GM21737 (cell line): ENCODE measurements around the gene LGR6.
"Not testable (repeated sequence)": the region's sequence is repeated elsewhere in the genome, so short reads cannot be mapped to it uniquely, and the experiment has no call there.

ENCODE experiments used
- ATAC-seq: cut with Tn5 transposase; IDR thresholded peaks from one replicate; pipeline ENCODE4 v1.9.1; 2021; ENCODE audit warnings: mild to moderate bottlenecking, moderate library complexity; ENCODE audit not compliant: unreplicated experiment

The LGR6 gene, protein sequence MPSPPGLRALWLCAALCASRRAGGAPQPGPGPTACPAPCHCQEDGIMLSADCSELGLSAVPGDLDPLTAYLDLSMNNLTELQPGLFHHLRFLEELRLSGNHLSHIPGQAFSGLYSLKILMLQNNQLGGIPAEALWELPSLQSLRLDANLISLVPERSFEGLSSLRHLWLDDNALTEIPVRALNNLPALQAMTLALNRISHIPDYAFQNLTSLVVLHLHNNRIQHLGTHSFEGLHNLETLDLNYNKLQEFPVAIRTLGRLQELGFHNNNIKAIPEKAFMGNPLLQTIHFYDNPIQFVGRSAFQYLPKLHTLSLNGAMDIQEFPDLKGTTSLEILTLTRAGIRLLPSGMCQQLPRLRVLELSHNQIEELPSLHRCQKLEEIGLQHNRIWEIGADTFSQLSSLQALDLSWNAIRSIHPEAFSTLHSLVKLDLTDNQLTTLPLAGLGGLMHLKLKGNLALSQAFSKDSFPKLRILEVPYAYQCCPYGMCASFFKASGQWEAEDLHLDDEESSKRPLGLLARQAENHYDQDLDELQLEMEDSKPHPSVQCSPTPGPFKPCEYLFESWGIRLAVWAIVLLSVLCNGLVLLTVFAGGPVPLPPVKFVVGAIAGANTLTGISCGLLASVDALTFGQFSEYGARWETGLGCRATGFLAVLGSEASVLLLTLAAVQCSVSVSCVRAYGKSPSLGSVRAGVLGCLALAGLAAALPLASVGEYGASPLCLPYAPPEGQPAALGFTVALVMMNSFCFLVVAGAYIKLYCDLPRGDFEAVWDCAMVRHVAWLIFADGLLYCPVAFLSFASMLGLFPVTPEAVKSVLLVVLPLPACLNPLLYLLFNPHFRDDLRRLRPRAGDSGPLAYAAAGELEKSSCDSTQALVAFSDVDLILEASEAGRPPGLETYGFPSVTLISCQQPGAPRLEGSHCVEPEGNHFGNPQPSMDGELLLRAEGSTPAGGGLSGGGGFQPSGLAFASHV

DNA sequence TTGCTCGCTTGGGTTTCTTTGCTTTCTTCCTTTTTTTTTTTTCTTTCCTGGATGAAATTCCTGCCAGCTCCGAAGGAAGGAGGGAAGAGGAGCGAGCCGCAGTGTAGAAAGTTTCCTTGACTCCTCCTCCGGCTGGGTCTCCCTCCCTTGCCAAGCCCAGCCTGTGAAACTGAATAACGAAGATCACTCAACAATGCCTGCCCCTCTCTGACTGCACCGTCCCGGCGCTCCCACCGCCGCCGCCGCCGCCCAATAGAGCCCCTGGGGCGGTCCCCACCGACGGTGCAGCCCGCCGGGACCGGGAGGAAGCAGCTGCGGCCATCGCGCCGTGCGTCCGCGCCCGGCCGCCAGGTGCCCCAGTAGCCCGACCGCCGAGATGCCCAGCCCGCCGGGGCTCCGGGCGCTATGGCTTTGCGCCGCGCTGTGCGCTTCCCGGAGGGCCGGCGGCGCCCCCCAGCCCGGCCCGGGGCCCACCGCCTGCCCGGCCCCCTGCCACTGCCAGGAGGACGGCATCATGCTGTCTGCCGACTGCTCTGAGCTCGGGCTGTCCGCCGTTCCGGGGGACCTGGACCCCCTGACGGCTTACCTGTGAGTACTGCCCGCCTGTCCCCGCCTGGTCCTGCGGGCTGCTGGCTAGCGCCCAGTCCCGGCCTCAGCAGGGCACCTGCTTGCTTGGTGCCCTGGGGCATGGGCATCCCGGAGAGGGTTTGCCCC is at the start of gene LGR6:
Gene LGR6, plus strand, starts transcription at position 186 of the 714 bp plus-strand sequence. Its CDS starts 191 bp downstream, at position 377.
- ATAC-seq, result no peak

- peak; percentile 61 for ATAC-seq
These were observed 49.1 kb upstream of the LGR6 start, which contains the start of gene ARL8A for GRCh38 chr1:202144402-202145067. ARL8A (minus strand) TSS chr1:202144737; CDS start chr1:202144572, 165 bp downstream.

- ATAC-seq, result no peak
These were observed 48.4 kb upstream of the LGR6 start for GRCh38 chr1:202145068-202145743.

DNA sequence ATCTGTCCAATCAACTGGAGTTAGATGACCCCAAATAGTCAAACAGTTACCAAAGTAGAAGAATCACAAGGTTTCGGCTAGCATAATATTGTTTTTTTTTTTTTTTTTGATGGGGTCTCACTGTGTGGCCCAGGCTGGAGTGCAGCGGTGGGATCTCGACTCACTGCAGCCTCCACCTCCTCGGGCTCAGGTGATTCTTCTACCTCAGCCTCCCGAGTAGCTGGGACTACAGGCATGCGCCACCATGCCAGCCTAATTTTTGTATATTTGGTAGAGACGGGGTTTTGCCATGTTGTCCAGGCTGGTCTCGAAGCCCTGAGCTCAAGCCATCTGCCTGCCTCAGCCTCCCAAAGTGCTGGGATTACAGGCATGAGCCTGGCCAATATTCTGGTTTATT is 47.9 kb upstream of the LGR6 start:
- ATAC-seq, result not testable (repeated sequence)

GRCh38 chr1:202146279-202146678 is 47.3 kb upstream of the LGR6 start:
- ATAC-seq, result no peak

DNA sequence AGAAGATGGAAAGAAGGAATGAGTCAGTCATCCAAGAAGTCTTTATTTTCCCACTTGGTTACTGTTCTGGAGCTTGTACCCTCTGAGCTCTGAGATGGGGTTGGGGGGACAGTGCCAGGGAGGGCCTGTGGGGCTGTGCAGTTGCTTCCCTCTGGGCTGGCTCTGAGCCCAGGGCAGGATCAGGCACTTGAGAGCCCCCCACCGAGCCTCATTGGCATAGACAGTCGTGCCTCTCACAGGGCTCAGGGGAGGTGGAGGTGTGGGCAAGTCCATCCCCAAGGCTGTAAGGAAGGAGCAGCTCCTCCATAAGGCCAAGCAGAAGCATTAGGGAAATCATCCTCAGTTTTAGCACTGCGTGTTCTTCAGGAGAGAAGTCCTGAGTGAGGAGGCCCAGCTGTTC is 46.6 kb upstream of the LGR6 start:
- ATAC-seq, result no peak

GRCh38 chr1:202148391-202148790 is 45.2 kb upstream of the LGR6 start:
- no peak for ATAC-seq

- no peak for ATAC-seq
These were observed 44.0 kb upstream of the LGR6 start for GRCh38 chr1:202149566-202149965.

DNA sequence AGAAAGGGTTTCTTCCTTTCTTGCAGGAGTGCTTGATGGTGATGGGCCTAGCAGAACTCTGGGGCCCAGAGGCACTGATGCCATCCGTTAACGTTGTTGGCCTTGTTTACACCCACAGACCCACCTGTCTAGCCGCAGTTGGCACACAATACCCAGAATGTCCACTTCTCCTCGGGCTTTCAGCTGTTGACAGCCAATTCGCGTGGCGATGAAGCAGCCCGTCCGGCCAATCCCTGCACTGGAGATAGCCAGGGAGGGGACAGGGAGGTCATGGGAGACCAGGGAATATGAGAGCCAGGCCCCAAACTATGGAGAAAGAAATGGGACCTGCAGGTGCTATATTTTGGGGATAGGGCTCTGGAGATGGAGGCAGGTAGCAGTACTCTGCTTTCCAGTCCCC is 43.4 kb upstream of the LGR6 start:
- no peak for ATAC-seq

DNA sequence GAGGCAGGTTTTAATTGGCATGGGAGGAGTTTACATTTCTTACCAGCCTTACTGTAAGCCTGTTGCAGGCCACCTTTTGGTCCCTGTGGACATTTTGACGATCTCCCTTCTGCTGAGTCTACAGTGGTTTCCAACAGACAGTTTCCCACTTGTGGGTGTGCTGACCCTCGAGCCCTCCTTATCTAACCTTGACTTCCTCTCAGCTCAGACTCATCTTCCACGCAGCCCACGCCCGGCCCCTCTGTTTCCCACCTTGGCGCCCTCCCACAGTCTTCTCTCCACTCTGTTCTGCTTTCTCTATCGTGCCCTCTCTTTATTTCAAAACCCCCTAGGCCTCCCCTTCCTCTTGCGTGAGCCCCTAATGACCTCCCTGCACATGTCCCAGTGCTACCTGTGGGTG is 43.0 kb upstream of the LGR6 start:
- no peak for ATAC-seq

- ATAC-seq, result no peak
These were observed 42.6 kb upstream of the LGR6 start for GRCh38 chr1:202151045-202151444.

- ATAC-seq, result no peak
These were observed 41.2 kb upstream of the LGR6 start for GRCh38 chr1:202152399-202152798.

DNA sequence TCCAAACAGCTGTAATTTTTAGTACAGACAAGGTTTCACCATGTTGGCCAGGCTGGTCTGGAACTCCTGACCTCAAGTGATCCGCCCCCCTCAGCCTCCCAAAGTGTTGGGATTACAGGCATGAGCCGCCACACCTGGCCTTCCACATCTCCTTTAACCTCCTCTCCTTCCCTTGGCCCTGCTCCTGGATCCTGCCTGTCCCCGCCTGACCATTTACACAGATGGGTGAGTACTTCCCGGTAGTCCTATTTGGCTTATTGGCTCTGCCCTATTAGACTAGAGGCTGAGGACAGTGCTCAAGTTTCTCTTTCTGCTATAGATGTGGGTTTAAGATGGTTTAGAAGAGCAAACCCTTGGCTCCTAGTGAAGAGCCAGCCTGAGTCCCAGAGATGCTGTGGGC is 40.3 kb upstream of the LGR6 start:
- no peak for ATAC-seq

GRCh38 chr1:202154148-202154765 is 39.3 kb upstream of the LGR6 start:
- ATAC-seq, result no peak

GRCh38 chr1:202154766-202155477 is 38.7 kb upstream of the LGR6 start:
- ATAC-seq, result no peak

GRCh38 chr1:202155478-202156021 is 38.0 kb upstream of the LGR6 start:
- no peak for ATAC-seq

DNA sequence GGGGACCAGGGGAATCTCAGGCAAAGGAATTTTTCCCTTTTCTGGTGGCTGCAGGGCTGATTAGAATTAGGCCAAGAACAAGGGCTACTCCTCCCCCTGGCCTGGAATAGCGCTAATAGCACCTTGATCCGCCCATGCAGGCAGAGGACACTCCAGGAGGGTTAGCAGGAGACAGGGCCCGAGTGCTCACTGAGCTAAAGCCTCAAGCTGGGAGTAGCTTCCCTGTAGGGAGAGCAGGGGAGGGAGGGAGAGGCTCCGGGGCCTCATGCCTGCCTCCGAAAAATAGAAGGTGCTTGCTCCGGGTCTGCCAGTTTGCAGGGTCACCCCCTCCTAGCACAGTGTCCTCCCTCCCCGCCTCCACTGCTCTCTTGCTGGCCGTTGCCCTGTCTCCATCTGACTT is 37.0 kb upstream of the LGR6 start:
- no peak for ATAC-seq

DNA sequence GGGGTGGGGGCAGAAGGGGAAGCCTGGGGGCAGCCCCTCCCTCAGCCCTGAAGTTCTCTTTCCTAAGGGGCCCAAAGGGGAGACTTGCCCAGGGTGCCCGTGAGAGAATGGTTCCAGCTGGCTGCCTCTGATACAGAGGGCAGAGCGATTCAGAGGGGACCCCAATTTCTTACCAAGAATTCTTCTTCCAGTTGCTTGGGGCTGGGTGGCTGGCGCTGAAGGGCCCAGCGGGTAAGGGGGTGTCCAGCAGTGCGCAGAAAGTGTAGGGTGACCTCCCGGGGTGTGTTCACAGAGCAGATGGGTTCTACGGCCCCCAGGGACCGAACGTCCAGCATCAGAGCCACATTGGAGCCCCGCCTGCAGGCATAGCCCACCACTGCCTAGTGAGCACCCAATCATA is 35.7 kb upstream of the LGR6 start:
- ATAC-seq, result no peak
